Jurkat, Clone E6-1 (cell line): Measurements from ENCODE around the gene COQ8B.
A peak's percentile ranks its signal among the peaks of the same experiment; 100 is the strongest.

Experiments used
- DNase-seq: peaks from one replicate; pipeline ENCODE4 v3.0.0-alpha.2; 2011; ENCODE audit warnings: low read depth, low spot score
- H3K4me3 ChIP-seq: 2 replicates; pipeline ENCODE4 v1.5.1; 2011; ENCODE audit warnings: mild to moderate bottlenecking, low read length, control low read depth, moderate library complexity

Gene COQ8B

DNA sequence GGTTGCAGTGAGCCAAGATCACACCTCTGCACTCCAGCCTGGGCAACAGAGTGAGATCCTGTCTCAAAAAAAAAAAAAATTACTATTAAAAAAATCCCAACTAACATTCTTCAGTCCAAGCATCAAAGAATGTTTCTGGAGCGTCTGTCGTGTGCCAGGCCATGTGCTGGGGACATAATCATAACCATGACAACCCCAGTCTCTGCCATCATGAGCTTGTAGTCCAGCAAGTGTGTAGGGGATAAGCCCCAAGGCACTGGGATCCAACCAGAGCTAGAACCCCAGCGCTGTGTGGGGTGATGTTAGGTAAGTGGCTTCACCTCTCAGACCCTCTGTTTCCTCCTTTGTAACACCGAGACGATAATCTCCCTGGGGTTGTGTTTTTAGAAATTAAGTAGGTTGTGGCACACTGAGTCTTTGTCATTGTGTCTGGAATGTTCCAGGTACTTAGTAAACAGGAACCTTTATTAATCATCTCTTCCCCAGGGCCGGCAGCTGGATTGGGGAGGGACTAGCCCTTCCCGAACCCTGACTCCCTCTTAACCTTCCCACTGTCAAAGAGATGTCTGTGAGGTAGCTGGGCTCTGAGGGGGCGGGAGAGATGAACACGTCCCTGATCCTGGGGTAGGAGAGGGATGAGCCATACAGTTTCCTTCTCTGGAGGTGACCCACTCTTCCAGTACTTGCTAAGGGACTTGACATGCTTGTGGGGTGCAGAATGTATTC, 5.4 kb upstream of the COQ8B start:
- H3K4me3 ChIP-seq: no peak overlapping the region
- DNase-seq: no peak

DNA sequence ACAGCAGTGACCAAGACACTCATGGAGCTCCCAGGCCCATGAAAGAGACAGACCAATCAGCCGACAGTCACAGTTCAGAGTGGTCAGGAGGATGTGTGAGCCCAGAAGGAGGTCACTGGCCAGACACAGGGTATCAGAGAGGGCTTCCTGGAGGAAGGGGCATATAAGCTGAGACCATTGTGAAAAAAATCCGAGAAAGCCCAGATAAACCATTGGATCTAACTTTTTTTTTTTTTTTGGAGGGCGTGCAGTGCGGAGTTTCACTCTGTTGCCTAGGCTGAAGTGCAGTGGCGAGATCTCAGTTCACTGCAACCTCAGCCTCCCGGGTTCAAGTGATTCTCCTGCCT, 4.4 kb upstream of the COQ8B start:
- H3K4me3 ChIP-seq: no peak overlapping the region
- DNase-seq: no peak

DNA sequence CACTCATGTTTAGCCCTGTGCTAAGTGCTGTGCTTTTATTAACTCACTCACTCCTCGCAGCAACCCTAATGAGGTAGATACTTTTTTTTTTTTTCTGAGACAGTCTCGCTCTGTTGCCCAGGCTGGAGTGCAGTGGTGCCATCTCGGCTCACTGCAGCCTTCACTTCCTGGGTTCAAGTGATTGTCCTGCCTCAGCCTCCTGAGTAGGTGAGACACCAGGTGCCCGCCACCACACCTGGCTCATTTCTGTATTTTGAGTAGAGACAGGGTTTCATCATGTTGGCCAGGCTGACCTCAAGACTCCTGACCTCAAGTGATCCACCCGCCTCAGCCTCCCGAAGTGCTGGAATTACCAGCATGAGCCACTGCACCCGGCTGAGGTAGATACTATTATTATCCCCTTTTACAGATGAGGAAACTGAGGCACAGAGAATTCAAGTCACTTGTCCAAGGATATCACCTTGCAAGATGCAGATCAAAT, 2.8 kb upstream of the COQ8B start:
- no peak for DNase-seq
- H3K4me3 ChIP-seq: no peak overlapping the region

DNA sequence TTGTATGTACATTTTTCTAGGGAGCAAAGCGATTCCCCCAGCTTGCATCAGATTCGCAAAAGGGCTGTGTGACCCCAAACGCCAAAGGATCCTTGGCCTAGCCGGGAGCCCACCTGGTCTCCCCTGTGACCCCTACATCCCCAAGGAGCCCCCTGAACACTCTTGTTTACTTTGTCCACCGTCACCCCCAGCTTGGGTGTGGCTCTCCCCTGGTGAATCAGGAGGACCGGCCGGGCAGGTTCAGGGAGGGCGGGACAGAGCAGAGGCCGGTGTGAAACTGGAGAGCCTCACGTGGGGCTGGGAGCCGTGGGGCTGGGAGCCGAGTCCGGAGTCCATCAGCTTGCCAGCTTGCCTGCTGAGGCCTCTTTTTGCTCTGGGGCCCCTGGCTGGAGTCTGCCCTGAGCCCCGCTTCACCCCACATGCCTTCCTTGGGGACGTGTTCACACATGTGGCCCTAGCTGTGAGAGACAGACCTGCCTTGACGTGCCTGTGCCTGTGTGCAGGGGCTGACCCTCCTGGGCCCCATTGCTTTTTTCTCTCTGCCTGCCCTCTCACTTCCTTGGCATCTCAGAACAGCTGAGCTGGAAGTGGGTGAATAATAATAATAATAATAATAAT, 2.2 kb upstream of the COQ8B start:
- H3K4me3 ChIP-seq: no peak overlapping the region
- no peak for DNase-seq

DNA sequence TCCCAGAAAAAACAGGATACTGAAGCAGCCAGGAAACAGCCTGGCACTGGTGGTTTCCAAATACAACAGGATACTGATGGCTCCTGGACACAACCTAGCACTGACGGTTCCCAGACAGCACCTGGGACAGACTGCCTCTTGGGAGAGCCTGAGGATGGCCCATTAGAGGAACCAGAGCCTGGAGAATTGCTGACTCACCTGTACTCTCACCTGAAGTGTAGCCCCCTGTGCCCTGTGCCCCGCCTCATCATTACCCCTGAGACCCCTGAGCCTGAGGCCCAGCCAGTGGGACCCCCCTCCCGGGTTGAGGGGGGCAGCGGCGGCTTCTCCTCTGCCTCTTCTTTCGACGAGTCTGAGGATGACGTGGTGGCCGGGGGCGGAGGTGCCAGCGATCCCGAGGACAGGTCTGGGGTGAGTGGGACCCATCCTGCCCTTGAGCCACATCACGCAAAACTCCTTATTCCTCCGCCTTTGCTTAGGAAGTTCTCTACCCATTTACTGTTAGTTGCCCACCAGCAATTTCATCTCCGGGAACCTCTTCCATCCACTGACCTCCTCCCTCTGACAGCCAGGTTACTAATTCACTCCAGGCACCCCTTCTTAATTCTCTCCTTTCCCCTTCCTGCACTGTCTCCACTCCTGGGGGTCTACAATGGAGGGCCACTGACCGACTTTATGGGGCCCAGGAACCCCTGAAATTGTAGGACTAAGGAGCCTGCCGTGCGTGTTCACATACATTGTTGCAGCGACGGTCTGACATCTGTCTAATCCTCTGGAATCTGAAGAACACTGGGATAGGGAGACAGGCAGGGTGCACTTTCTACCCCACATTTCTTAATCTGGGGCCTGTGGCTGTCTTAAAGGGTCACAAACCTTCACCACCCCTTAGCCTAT, 1.4 kb upstream of the COQ8B start:
- no peak for DNase-seq

DNA sequence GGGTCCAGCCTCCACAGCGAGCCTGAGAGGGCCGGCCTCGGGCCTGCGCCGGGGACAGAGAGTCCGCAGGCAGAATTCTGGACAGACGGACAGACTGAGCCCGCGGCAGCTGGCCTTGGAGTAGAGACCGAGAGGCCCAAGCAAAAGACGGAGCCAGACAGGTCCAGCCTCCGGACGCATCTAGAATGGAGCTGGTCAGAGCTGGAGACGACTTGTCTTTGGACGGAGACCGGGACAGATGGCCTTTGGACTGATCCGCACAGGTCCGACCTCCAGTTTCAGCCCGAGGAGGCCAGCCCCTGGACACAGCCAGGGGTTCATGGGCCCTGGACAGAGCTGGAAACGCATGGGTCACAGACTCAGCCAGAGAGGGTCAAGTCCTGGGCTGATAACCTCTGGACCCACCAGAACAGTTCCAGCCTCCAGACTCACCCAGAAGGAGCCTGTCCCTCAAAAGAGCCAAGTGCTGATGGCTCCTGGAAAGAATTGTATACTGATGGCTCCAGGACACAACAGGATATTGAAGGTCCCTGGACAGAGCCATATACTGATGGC, 716 bp upstream of the COQ8B start:
- H3K4me3 ChIP-seq: peak overlapping the region; percentile 89
- no peak for DNase-seq

More for the DNA sequence above, 1.4 kb upstream of the COQ8B start:
- H3K4me3 ChIP-seq: peak overlapping the region; percentile 89

DNA sequence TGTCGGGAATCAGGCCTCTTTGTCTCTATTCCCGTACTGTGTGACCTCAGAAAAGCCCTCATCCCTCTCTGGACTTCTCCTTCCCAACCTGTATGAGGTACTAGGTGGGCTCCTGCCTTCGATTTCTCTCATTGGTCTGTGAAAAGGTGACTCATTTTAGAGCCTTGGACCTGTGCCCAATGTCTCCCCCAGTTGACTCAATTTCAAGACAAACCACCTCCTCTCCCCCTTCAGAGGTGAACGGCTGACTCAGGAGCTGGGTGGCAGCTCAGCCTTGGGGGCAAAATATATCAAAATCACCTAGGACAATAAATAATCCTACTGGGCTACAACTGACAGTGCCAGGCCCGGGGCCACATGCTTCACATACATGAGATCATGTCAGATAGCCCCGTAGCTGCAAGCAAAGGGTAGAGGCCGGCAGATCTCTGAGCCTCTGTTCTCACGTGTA, 630 bp downstream of the COQ8B start:
- peak overlapping the region; percentile 89 for H3K4me3 ChIP-seq
- DNase-seq: peak; percentile 28

DNA sequence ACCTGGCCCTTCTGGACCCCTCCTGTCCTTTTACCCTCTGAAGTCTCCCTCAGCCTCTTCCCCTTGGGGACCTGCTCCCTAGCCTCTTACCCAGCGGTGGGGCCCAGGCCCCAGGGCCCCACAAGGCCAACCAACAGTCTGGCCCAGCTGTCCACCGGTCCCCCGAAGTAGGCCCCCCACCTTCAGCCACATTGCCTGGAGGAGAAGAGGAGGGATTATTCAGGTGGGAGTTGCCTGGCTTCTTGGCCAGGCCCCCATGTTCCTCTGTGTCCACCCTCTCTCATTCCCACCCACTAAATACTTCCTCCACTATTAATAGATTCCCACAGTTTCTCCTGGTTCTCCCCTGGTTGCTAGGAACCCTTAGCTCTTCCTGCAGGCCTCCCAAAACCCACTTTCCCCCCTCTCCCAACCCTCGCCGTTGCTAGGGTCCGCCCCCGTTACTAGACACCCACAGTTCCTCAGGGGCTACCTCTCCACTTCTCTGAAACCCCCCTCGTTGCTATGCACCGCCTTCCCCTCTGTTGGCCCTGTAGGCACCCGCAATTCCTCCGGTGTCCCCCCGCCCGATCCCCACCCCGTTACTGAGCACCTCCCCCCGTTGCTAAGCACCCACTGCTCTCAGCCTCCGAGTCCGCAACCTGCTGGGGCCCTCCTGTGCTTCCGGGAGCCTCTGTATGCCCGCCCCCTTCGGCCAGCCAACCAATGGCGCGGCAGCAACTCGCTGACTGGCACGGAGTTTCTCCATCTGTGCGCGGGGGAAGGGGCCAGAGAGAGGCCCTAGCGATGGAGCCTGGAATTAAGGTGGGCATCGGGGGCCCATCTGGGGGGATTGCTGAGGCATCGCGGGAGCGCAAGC, 2.0 kb downstream of the COQ8B start:
- peak overlapping the region; percentile 89 for H3K4me3 ChIP-seq
- DNase-seq: peak; percentile 91

DNA sequence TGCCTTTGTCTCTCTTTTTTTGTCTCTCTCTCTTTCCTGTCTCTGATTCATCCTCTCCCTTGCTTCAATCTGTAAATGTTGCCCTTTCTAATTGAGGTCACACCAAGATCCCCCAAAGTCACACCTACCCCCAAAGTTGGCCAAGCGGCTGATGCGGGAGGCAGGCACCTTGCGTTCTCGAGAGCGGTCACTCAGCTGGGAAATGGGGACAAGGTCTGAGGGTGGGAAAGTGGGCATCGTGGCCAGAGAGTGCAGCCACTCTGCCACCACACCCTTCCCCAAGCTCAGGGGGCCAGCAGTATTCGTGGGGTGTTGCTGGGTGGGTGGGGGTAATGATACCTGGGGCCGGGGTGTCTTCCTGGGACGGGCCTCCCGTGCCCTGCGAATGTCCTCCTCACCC, 2.7 kb downstream of the COQ8B start:
- H3K4me3 ChIP-seq: no peak overlapping the region; the same call in 1 of the 2 replicates
- DNase-seq: no peak

DNA sequence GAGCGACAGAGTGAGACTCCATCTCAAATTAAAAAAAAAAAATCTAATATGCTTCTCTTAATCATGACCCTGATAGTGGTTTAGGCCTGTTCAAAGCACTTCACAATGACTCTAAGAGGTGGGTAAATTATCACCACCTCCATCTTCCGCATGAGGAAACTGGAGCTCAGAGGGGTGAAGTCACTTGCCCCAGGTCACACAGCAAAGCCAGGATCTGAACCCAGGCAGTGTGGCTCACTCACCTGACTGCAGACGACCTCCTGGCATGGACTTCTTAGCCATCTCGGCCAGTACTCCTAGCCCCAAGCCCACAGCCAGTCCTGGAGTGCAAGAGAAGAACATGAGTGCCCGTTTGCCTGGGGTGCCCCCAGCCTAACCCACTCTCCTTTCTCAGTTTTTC, 6.9 kb downstream of the COQ8B start:
- no peak overlapping the region for H3K4me3 ChIP-seq
- no peak for DNase-seq

DNA sequence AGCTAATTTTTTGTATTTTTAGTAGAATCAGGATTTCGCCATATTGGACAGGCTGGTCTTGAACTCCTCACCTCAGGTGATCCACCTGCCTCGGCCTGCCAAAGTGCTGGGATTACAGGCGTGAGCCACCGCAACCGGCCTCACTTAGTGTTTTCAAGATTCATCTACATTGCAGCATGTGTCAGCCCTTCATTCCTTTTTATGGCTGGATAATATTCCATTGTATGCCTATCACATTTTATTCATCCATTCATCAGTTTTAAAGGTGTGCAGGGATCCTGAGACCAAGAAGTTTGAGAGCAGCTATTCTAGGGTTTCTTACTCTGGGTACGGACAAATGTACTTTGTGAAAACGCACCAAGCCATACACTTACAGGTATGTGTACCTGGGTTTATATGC, 9.1 kb downstream of the COQ8B start:
- H3K4me3 ChIP-seq: no peak overlapping the region
- DNase-seq: no peak

DNA sequence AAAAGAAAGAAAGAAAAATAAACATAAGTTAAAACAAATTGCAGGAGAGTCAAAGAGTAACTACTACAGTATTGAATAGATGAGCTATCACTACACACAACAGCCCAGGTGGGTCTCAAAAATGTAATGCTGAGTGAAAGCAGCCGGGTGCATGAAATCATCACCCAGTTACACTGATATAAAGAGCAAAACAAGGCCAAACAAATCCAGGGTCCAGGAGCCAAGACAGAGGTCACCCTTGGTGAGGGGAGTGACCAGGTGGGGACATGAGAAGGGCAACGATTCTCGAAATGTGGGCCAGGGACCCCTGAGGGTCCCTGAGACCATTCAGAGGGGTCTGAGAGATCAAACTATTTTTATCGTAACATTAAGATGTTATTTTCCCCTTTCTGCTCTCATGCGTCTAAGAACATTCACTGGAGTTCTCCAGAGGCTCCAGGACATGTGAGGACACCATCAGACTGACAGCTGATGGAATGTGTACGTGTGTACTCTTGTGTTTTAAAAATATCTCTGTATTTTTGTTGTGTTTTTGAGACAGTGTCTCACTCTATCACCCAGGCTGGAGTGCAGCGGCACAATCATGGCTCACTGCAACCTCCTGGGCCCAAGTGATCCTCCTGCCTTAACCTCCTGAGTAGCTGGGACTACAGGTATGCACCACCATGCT, 10.6 kb downstream of the COQ8B start:
- DNase-seq: no peak
- no peak overlapping the region for H3K4me3 ChIP-seq

DNA sequence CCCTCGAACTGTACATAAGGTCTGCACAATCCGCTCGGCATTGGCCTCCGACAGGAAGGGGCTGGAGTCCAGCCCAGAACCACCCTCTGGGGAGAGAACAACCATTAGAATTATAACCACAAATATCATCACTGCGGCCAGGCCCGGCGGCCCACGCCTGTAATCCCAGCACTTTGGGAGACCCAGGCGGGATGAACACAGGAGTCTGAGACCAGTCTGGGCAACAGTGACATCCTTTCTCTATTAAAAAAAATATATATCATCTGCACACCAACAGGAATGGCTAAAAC, 11.4 kb downstream of the COQ8B start:
- DNase-seq: no peak

DNA sequence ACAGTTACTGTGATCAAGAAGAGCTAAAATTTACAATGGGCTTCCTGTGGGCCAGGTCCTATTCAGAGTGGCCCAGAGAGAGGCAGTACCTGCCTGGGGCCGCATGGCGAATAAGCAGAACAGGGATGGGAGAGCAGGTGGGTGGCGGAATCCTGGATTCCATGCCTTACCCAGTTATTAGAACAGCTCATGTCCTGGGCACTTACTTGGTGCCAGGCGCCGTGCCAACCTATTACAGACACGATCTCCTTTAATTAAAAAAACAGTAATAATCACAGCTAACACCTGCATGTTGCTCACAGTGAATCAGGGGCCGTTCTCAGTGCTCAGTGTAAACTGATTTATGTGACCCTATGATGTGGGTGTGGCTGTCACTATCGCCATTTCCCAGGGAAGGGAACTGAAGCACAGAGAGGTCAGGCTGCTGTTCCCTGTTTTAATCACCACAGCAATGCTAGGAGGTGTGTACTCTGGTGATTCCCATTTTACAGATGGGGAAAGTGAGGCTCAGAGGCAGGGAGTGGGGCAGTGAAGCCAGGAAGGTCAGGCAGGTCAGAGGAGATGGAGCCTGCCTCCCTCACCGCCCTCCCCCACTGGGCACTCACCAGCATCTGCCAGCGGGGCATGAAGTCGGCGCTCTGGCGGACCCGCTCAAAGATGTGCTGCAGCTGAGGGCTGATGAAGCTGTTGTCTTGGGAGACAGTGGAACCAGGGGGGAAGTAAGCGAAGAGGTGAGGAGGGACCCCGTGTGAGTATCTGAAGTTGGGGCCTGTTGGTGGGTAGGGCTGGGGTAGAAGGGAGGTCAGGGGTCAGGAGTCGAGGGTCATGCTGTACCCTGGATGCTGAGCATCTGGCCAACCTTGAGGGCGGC, 12.0 kb downstream of the COQ8B start:
- DNase-seq: no peak
- H3K4me3 ChIP-seq: no peak overlapping the region

More for the DNA sequence above, 11.4 kb downstream of the COQ8B start:
- no peak overlapping the region for H3K4me3 ChIP-seq

DNA sequence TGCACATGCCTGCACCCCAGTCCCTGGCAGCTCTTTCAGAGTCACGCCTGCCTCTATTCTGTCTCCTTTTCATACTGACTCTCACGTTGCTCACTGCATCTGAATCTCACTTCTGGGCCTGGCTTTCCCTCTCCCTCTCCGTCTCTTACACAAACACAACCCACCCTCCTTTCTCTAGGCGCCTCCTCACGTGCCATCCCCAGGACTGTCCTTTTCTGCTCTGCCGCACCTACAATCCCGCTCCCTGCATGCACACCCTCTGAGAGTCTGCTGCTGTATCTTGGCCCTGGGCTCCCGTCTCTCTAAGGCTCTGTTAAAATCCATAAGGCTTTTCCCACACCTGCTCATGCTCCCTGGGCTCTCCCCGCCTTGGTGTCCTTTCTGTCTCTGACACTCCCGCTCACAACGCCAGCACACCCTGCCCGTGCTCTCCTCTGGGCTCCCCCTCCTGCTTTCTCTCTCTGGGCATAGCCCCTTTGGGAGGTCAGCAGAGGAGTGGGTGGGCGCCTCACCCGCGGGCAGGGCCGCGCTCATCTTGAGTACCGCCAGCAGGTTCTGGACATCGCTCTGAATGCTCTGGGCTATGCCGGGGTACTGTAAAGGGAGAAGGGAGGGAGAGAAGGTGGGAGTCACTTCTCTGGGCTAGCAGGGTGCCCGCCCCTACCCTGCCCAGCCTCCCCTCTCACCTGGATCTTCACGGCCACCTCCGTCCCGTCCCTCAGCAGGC, 13.5 kb downstream of the COQ8B start:
- DNase-seq: no peak
- no peak overlapping the region for H3K4me3 ChIP-seq

DNA sequence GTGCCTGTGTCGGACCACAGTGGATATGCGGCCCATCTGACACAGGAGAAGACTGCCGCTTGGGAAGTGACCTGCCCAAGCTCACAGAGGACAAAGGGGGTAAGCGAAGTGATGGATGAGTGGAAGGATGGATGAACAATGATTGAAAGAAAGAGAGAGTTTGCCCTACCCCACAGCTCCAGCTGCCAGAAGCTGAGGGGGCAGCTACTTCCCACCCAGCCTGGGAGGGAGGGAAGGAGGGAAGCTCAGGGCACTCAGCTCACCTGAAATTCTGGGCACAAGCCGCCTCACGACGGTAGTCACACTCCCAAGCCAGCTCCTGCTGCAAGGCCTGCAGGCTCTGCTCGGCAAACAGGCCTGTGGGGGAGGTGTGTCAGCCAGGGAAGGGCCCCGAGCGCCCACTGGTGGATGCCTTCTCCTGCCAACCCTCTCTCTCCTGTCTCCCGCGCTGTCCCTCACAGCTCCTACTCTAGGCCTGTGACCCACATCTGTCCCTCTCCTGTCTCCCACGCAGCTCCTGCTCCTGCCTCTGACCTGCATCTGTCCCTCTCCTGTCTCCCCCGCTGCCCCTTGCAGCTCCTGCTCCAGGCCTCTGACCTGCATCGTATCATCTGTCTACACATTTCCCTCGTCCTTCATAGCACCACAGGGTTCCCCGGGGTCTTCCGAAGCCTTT, 14.2 kb downstream of the COQ8B start:
- no peak overlapping the region for H3K4me3 ChIP-seq
- no peak for DNase-seq
